Right lobe of liver (tissue), 4 donors: ENCODE measurements around the gene CLDND1.

Source experiments
- CTCF ChIP-seq, 4 donors: fragments of 200-600 bp in 3 of 4; fragments of 450-650 bp in 1 of 4; IDR thresholded peaks; one replicate each; pipeline versions ENCODE4 v1.5.1 to v1.8.0; 2016 to 2022; ENCODE audit warnings: antibody characterized with exemption in 4 of 4, mild to moderate bottlenecking in 2 of 4
- POLR2A ChIP-seq: fragments of 450-650 bp; IDR thresholded peaks from one replicate; pipeline ENCODE4 v1.6.1; 2017; ENCODE audit warnings: antibody characterized with exemption, mild to moderate bottlenecking
- donor health status: DM: no; HTN: no; CAD: no.
- donor health status: DM: no; HTN: no; CAD: no.
- donor health status: DM: no; HTN: yes; CAD: no.

GRCh38 chr3:98553021-98553563, 30.4 kb upstream of the CLDND1 start:
- TF ChIP-seq POLR2A, result no peak
- no peak for TF ChIP-seq CTCF (IDR thresholded peaks at IDR 0.05)
